Progenitor cell of endocrine pancreas (in vitro differentiated cells): ENCODE measurements around the gene IL1RAPL2. TPM values are rescaled to one million over a fixed set of nuclear protein-coding genes. Genes with fewer than 3 reads are reported as not detected.
"Not testable (repeated sequence)": the region's sequence is repeated elsewhere in the genome, so short reads cannot be mapped to it uniquely, and the experiment has no call there.

Experiments
- DNase-seq: peaks from one replicate; pipeline ENCODE4 v3.0.0; 2021; ENCODE audit warnings: low spot score; ENCODE audit not compliant: unreplicated experiment
- H3K27ac Mint-ChIP-seq: 2 replicates; pipeline ENCODE4 v1.8.0; 2021; ENCODE audit warnings: mild to moderate bottlenecking, moderate library complexity, mixed read lengths
- H3K27me3 Mint-ChIP-seq: 2 replicates; pipeline ENCODE4 v1.8.0; 2021; ENCODE audit warnings: mixed read lengths
- H3K36me3 Mint-ChIP-seq: 2 replicates; pipeline ENCODE4 v1.8.0; 2022; ENCODE audit warnings: mixed read lengths; ENCODE audit not compliant: insufficient read depth
- H3K4me1 Mint-ChIP-seq: 2 replicates; pipeline ENCODE4 v1.8.0; 2021; ENCODE audit warnings: low read depth, mixed read lengths
- H3K4me3 Mint-ChIP-seq: 2 replicates; pipeline ENCODE4 v1.8.0; 2021; ENCODE audit warnings: low read depth, mild to moderate bottlenecking, moderate library complexity, mixed read lengths
- H3K9me3 Mint-ChIP-seq: 2 replicates; pipeline ENCODE4 v1.8.0; 2021; ENCODE audit warnings: low read depth, mixed read lengths
- CTCF ChIP-seq: fragments of 200-600 bp; sonication (generic); IDR thresholded peaks from one replicate; pipeline ENCODE4 v1.5.0; 2021; ENCODE audit warnings: antibody characterized with exemption, mild to moderate bottlenecking; ENCODE audit not compliant: unreplicated experiment
- total RNA-seq: library from RNA; stranded (reverse); gene quantifications from 2 replicates; pipeline ENCODE4 v1.2.1, GENCODE V29; 2021

The IL1RAPL2 gene
- total RNA-seq, 1 donor from 2014 or later, result 0.91 TPM

- no peak for DNase-seq
- peaks cover 4% of the 10 kb centered on the region for H3K4me1 Mint-ChIP-seq
- H3K9me3 Mint-ChIP-seq, result peaks cover 5% of the 10 kb centered on the region
- H3K27me3 Mint-ChIP-seq, result no peaks in the 10 kb centered on the region
- H3K36me3 Mint-ChIP-seq, result no peaks in the 10 kb centered on the region
- H3K27ac Mint-ChIP-seq, result no peak overlapping the region
- TF ChIP-seq CTCF, result no peak
- H3K4me3 Mint-ChIP-seq, result no peak overlapping the region
Measured at GRCh38 chrX:104670051-104670450, 104.1 kb downstream of the IL1RAPL2 start.

DNA sequence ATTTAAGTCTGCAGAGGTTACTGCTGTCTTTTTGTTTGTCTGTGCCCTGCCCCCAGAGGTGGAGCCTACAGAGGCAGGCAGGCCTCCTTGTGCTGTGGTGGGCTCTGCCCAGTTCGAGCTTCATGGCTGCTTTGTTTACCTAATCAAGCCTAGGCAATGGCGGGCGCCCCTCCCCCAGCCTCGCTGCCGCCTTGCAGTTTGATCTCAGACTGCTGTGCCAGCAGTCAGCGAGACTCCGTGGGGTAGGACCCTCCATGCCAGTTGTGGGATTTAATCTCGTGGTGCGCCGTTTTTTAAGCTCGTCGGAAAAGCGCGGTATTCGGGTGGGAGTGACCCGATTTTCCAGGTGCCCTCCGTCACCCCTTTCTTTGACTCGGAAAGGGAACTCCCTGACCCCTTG lies 111.5 kb downstream of the IL1RAPL2 start:
- H3K9me3 Mint-ChIP-seq, result not testable (repeated sequence)

DNA sequence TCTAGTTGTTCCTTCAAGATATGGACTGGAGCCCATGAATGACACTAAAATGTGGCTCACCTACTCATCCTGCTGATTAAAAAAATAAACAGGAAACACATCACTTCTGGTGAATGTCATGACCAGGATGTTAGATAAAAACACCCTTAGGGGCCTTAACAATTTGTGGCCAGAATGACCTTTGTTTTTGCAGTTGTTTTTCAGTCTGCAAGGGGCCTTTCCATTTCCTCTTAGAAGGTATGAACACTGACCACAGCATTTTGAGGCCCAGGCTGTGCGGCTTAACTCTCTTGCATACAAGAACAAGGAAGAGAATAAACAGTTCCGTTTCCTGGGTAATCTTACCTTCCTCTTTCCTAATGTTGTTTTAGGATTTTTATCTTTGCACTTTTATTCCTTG lies 113.2 kb downstream of the IL1RAPL2 start:
- no peaks in the 10 kb centered on the region for H3K27me3 Mint-ChIP-seq
- peaks cover 7% of the 10 kb centered on the region for H3K9me3 Mint-ChIP-seq
- H3K27ac Mint-ChIP-seq, result no peak overlapping the region
- no peak overlapping the region for H3K4me3 Mint-ChIP-seq
- DNase-seq, result no peak
- no peak for TF ChIP-seq CTCF
- no peaks in the 10 kb centered on the region for H3K36me3 Mint-ChIP-seq
- H3K4me1 Mint-ChIP-seq, result no peaks in the 10 kb centered on the region

More for the DNA sequence above, 111.5 kb downstream of the IL1RAPL2 start:
- not testable (repeated sequence) for H3K27ac Mint-ChIP-seq, H3K4me3 Mint-ChIP-seq, H3K4me1 Mint-ChIP-seq, DNase-seq, H3K36me3 Mint-ChIP-seq, H3K27me3 Mint-ChIP-seq

DNA sequence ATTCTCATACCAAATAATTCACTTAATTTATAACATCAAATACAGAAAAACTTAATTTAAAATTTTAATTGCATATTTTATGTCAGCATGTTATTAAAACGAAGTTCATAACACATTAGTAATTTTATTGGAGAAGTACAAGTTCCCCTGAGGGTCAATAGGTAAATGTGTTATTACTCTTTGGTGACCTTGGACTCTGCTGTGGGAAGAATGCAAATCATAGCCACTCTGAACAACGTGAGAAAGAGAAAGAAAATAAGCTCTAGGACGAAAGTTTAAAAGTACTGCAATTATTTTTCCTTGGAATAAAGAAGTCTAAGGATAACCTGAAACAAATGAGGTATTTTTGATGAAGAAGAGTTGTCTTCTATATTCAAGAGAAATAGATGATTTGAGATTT lies 115.2 kb downstream of the IL1RAPL2 start:
- no peak for TF ChIP-seq CTCF
- H3K4me3 Mint-ChIP-seq, result no peak overlapping the region
- H3K36me3 Mint-ChIP-seq, result no peaks in the 10 kb centered on the region
- no peak overlapping the region for H3K27ac Mint-ChIP-seq
- H3K4me1 Mint-ChIP-seq, result no peaks in the 10 kb centered on the region
- DNase-seq, result no peak
- H3K27me3 Mint-ChIP-seq, result no peaks in the 10 kb centered on the region
- peaks cover 17% of the 10 kb centered on the region for H3K9me3 Mint-ChIP-seq

- TF ChIP-seq CTCF, result no peak
- Mint-ChIP-seq H3K4me1 (no peaks in the 10 kb centered on the region), H3K4me3 (no peak overlapping the region), H3K27ac (no peak overlapping the region), H3K36me3 (no peaks in the 10 kb centered on the region), H3K9me3 (peaks cover 27% of the 10 kb centered on the region), H3K27me3 (no peaks in the 10 kb centered on the region)
- no peak for DNase-seq
Measured at GRCh38 chrX:104684077-104684476, 118.1 kb downstream of the IL1RAPL2 start.

DNA sequence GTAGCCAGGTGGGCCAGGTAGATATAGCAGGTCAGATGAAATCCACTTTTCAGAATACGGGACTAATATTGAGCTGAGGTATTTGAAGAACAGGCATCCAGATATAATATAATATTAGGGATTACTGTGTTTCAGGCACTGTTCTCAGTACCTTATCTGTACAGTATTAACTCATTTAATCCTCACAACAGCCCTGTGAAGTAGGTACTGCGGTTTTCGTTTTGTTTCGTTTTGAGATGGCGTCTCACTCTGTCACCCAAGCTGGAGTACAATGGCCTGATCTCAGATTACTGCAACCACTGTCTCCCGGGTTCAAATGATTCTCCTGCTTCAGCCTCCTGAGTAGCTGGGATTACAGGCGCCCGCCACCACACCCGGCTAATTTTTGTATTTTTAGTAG lies 129.6 kb downstream of the IL1RAPL2 start:
- TF ChIP-seq CTCF, result no peak
- Mint-ChIP-seq H3K9me3 (peaks cover 11% of the 10 kb centered on the region), H3K27ac (no peak overlapping the region), H3K36me3 (no peaks in the 10 kb centered on the region), H3K4me1 (no peaks in the 10 kb centered on the region), H3K4me3 (no peak overlapping the region), H3K27me3 (no peaks in the 10 kb centered on the region)
- no peak for DNase-seq
